ENCODE results near the gene PMM1. TPM values are rescaled to one million over a fixed set of nuclear protein-coding genes. Genes with fewer than 3 reads are reported as not detected.

Gene PMM1
- total RNA-seq, 2 experiments from 2014 or later, result 17.0 to 40.5 TPM

DNA sequence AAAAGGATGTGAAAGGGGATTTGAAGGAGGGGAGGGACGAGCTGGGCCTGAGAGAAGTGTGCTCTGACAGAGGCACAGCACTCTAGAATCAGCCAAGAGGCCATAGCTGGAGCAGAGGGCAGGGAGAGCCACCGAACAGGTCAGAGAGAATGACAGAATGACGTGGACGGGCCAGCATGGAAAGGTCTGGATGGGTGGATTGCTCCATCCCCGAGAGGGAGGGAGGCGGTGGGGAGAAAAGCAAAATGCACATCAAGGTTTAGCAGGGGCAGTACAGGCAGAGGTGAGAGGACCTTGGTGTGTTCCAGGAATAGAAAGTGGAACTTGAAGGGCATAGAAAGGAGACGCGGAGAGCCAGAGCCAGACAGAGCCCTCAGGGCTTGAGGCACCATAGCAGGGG lies 6.9 kb downstream of the PMM1 start:
- Histone ChIP-seq H3K79me2 (ENCODE audit: insufficient read depth, low read depth, low read length) (no peaks in the 10 kb centered on the region), H3K4me1 (ENCODE audit: insufficient read depth, low read length, poor library complexity, severe bottlenecking) (peaks cover under 1% of the 10 kb centered on the region), H3K9me2 (ENCODE audit: insufficient read depth, low read length) (no peaks in the 10 kb centered on the region), H3K4me2 (ENCODE audit: low read length) (no peak overlapping the region), H2AFZ (ENCODE audit: low read length) (no peak overlapping the region), H3K9me3 (ENCODE audit: low read length) (no peaks in the 10 kb centered on the region), H4K20me1 (ENCODE audit: insufficient read depth, low read length) (no peaks in the 10 kb centered on the region), H3K27ac (ENCODE audit: low read depth, low read length, poor library complexity, severe bottlenecking) (no peak overlapping the region), H3K4me3 (ENCODE audit: low read depth, low read length, poor library complexity, severe bottlenecking) (no peak overlapping the region), H3K36me3 (ENCODE audit: insufficient read depth, low read length) (no peaks in the 10 kb centered on the region)
- CTCF ChIA-PET (ENCODE audit: unreplicated experiment), result no interaction called here
- intact Hi-C loops (cut with micrococcal nuclease; ENCODE audit: unreplicated experiment), result no loop called here
- BruUV-seq (replicated peaks), result no TSS peak
- no peak for DNase-seq (ENCODE audit: low spot score)
- POLR2A ChIA-PET, result no interaction called here
- no peak for TF ChIP-seq EZH2phosphoT487 (IDR thresholded peaks at IDR 0.05; ENCODE audit: borderline replicate concordance, low read depth, low read length)
- TF ChIP-seq, protein P1, sequence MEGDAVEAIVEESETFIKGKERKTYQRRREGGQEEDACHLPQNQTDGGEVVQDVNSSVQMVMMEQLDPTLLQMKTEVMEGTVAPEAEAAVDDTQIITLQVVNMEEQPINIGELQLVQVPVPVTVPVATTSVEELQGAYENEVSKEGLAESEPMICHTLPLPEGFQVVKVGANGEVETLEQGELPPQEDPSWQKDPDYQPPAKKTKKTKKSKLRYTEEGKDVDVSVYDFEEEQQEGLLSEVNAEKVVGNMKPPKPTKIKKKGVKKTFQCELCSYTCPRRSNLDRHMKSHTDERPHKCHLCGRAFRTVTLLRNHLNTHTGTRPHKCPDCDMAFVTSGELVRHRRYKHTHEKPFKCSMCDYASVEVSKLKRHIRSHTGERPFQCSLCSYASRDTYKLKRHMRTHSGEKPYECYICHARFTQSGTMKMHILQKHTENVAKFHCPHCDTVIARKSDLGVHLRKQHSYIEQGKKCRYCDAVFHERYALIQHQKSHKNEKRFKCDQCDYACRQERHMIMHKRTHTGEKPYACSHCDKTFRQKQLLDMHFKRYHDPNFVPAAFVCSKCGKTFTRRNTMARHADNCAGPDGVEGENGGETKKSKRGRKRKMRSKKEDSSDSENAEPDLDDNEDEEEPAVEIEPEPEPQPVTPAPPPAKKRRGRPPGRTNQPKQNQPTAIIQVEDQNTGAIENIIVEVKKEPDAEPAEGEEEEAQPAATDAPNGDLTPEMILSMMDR (conservative IDR thresholded peaks at IDR 0.05; ENCODE audit: low read length), result no peak

DNA sequence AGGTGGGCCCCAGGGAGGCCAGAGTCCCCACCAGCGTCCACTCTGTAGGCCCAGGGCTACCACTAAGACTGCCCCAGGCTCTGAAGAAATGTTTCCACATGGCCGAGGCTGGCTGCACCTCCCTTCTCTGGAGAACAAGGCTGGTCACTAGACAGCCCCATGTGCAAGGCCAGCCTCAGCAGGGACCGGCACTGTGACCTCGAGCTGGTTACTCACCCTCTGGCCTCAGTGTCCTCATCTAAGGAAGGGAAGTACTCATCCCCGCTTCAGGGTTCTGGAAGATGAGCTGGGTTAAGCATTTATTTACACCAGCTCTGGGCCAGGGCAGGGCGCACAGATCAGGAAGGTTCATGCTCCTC lies 9.7 kb downstream of the PMM1 start:
- Histone ChIP-seq H3K4me1 (ENCODE audit: insufficient read depth, low read length, poor library complexity, severe bottlenecking) (no peaks in the 10 kb centered on the region), H3K4me3 (ENCODE audit: low read depth, low read length, poor library complexity, severe bottlenecking) (no peak overlapping the region), H2AFZ (ENCODE audit: low read length) (no peak overlapping the region), H3K4me2 (ENCODE audit: low read length) (no peak overlapping the region), H3K9me2 (ENCODE audit: insufficient read depth, low read length) (no peaks in the 10 kb centered on the region), H3K27ac (ENCODE audit: low read depth, low read length, poor library complexity, severe bottlenecking) (no peak overlapping the region), H3K79me2 (ENCODE audit: insufficient read depth, low read depth, low read length) (no peaks in the 10 kb centered on the region), H3K9me3 (ENCODE audit: low read length) (no peaks in the 10 kb centered on the region), H4K20me1 (ENCODE audit: insufficient read depth, low read length) (no peaks in the 10 kb centered on the region), H3K36me3 (ENCODE audit: insufficient read depth, low read length) (peaks cover 4% of the 10 kb centered on the region; the same call in 1 of the 2 replicates)
- no peak for DNase-seq (ENCODE audit: low spot score)
- BruUV-seq (replicated peaks), result no TSS peak
- ChIA-PET CTCF (ENCODE audit: unreplicated experiment) (no interaction called here), POLR2A (interaction anchor here (0.6 kb wide), 2 partner anchors 28 to 426 kb away, joined by 3 to 4 read pairs; no protein-coding TSS in a partner anchor)
- intact Hi-C loops (cut with micrococcal nuclease; ENCODE audit: unreplicated experiment), result no loop called here
- no peak for TF ChIP-seq EZH2phosphoT487 (IDR thresholded peaks at IDR 0.05; ENCODE audit: borderline replicate concordance, low read depth, low read length)
- TF ChIP-seq, protein P1 (conservative IDR thresholded peaks at IDR 0.05; ENCODE audit: low read length), result no peak

DNA sequence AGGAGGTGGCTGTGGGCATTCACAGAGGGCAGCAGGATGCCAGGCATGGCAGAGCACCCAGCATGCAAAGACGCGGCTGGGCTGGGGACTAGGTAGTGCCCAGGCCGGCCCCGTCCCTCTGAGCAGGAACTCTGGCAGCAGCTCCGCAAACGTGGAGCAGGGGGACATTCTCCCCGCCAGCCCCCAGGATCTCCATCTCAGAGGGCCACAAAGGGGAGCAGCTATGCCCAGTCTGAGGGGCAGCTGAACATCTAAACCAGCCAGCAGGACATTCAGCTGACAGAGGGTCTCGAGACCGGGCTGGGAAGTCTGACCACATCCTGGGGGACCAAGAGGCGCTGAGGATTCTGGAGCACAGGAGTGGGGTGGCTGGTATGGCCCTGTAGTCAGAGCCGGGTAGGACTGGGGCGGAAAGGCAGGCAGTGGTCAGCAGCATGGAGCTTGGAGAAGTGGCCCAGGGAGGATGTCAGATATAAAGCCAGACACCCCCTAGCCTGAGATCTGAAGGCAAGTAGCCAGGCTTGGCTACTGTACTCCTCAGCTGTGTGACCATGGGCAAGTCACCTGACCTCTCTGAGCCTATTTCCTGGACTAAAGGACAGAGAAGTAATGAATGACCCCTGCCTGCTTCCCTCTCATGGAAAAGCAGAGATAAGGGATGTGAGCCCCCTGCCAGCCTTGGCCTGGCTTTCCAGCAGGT lies 10.2 kb downstream of the PMM1 start:
- Histone ChIP-seq H3K4me3 (ENCODE audit: low read depth, low read length, poor library complexity, severe bottlenecking) (no peak overlapping the region), H3K4me1 (ENCODE audit: insufficient read depth, low read length, poor library complexity, severe bottlenecking) (no peaks in the 10 kb centered on the region), H3K9me3 (ENCODE audit: low read length) (no peaks in the 10 kb centered on the region), H3K9me2 (ENCODE audit: insufficient read depth, low read length) (no peaks in the 10 kb centered on the region), H2AFZ (ENCODE audit: low read length) (no peak overlapping the region), H3K36me3 (ENCODE audit: insufficient read depth, low read length) (peaks cover 4% of the 10 kb centered on the region; the same call in 1 of the 2 replicates), H4K20me1 (ENCODE audit: insufficient read depth, low read length) (no peaks in the 10 kb centered on the region), H3K27ac (ENCODE audit: low read depth, low read length, poor library complexity, severe bottlenecking) (no peak overlapping the region), H3K79me2 (ENCODE audit: insufficient read depth, low read depth, low read length) (no peaks in the 10 kb centered on the region), H3K4me2 (ENCODE audit: low read length) (no peak overlapping the region)
- TF ChIP-seq EZH2phosphoT487 (IDR thresholded peaks at IDR 0.05; ENCODE audit: borderline replicate concordance, low read depth, low read length), result no peak
- TF ChIP-seq, protein P1 (conservative IDR thresholded peaks at IDR 0.05; ENCODE audit: low read length), result no peak
- intact Hi-C loops (cut with micrococcal nuclease; ENCODE audit: unreplicated experiment), result no loop called here
- CTCF ChIA-PET (ENCODE audit: unreplicated experiment), result no interaction called here
- BruUV-seq (replicated peaks), result no TSS peak
- DNase-seq (ENCODE audit: low spot score), result no peak
- POLR2A ChIA-PET, result interaction anchor here (0.6 kb wide), 1 partner anchor 427 kb away, joined by 3 read pairs; no protein-coding TSS in a partner anchor

Measured in OCI-LY7 (cell line).